ENCODE results near the gene MYMX.
A peak's percentile ranks its signal among the peaks of the same experiment; 100 is the strongest.

The MYMX gene

GRCh38 chr6:44237813-44238433, 21.2 kb downstream of the MYMX start:
- CTCF ChIA-PET: interaction anchor here (0.5 to 7.8 kb wide), 38 partner anchors 8 to 468 kb away, joined by 3 to 148 read pairs (median 4); partner anchors contain the start of genes AARS2, HSP90AB1, MYMX and SLC29A1
- POLR2A ChIA-PET: interaction anchor here (0.6 to 1.4 kb wide), 10 partner anchors 8 to 110 kb away, joined by 3 to 36 read pairs (median 4); partner anchors contain the start of genes HSP90AB1, MRPL14, SLC29A1 and TMEM63B
- peak overlapping the region; percentile 61 for H3K4me3 ChIP-seq (ENCODE audit: low read depth, low read length)
- H3K4me1 ChIP-seq (ENCODE audit: control insufficient read depth, insufficient read depth, low read length): peaks cover 4% of the 10 kb centered on the region; the same call in 1 of the 2 replicates
- no peaks in the 10 kb centered on the region for H3K9me3 ChIP-seq (ENCODE audit: control insufficient read depth, insufficient read depth, low read depth, low read length)
- peaks cover 5 to 28% of the 10 kb centered on the region in 2 experiments; a peak in 2 of 3 replicates for H3K36me3 ChIP-seq (ENCODE audit: control insufficient read depth in 2 of 2, insufficient read depth in 1 of 2, low read length in 2 of 2)
- H3K27ac ChIP-seq (ENCODE audit: extremely low read depth, low read depth, low read length): peak overlapping the region; percentile 59; the same call in 1 of the 2 replicates
- TF ChIP-seq, protein P1, sequence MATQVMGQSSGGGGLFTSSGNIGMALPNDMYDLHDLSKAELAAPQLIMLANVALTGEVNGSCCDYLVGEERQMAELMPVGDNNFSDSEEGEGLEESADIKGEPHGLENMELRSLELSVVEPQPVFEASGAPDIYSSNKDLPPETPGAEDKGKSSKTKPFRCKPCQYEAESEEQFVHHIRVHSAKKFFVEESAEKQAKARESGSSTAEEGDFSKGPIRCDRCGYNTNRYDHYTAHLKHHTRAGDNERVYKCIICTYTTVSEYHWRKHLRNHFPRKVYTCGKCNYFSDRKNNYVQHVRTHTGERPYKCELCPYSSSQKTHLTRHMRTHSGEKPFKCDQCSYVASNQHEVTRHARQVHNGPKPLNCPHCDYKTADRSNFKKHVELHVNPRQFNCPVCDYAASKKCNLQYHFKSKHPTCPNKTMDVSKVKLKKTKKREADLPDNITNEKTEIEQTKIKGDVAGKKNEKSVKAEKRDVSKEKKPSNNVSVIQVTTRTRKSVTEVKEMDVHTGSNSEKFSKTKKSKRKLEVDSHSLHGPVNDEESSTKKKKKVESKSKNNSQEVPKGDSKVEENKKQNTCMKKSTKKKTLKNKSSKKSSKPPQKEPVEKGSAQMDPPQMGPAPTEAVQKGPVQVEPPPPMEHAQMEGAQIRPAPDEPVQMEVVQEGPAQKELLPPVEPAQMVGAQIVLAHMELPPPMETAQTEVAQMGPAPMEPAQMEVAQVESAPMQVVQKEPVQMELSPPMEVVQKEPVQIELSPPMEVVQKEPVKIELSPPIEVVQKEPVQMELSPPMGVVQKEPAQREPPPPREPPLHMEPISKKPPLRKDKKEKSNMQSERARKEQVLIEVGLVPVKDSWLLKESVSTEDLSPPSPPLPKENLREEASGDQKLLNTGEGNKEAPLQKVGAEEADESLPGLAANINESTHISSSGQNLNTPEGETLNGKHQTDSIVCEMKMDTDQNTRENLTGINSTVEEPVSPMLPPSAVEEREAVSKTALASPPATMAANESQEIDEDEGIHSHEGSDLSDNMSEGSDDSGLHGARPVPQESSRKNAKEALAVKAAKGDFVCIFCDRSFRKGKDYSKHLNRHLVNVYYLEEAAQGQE (tag by site-specific recombination; IDR thresholded peaks at IDR 0.05): peak; percentile 38; the same call in 1 of the 2 replicates
- TF ChIP-seq ZNF626 (tag by site-specific recombination; IDR thresholded peaks at IDR 0.05) (no peak), KLF1 (tag by site-specific recombination; IDR thresholded peaks at IDR 0.05) (peak; percentile 67), ZNF660 (tag by site-specific recombination; IDR thresholded peaks at IDR 0.05) (peak; percentile 70), ZNF280D (tag by site-specific recombination; IDR thresholded peaks at IDR 0.05) (no peak), SP3 (tag by site-specific recombination; IDR thresholded peaks at IDR 0.05) (peak; percentile 49; the same call in 1 of the 2 replicates), ZNF585B (tag by site-specific recombination; IDR thresholded peaks at IDR 0.05) (no peak), ZNF221 (tag by site-specific recombination; IDR thresholded peaks at IDR 0.05; ENCODE audit: borderline replicate concordance) (no peak), ZNF391 (tag by site-specific recombination; IDR thresholded peaks at IDR 0.05; ENCODE audit: borderline replicate concordance, low read depth) (0 out of 2 replicates have a peak, but pooled peaks have one; percentile 41), ZFP41 (tag by site-specific recombination; IDR thresholded peaks at IDR 0.05; ENCODE audit: borderline replicate concordance) (no peak), ZNF513 (tag by site-specific recombination; IDR thresholded peaks at IDR 0.05) (no peak), SALL2 (tag by site-specific recombination; IDR thresholded peaks at IDR 0.05; ENCODE audit: borderline replicate concordance) (no peak), ZNF596 (tag by site-specific recombination; IDR thresholded peaks at IDR 0.05) (no peak), GLI2 (tag by site-specific recombination; IDR thresholded peaks at IDR 0.05; ENCODE audit: borderline replicate concordance, low read depth) (no peak), ZBTB20 (tag by site-specific recombination; IDR thresholded peaks at IDR 0.05) (no peak; the same call in none of the 2 replicates), ZNF37A (tag by site-specific recombination; IDR thresholded peaks at IDR 0.05) (no peak), MZF1 (tag by site-specific recombination; IDR thresholded peaks at IDR 0.05; ENCODE audit: borderline replicate concordance) (0 out of 2 replicates have a peak, but pooled peaks have one; percentile 51), ZNF571 (tag by site-specific recombination; IDR thresholded peaks at IDR 0.05) (no peak), ZNF639 (tag by site-specific recombination; IDR thresholded peaks at IDR 0.05) (peak; percentile 26; the same call in 1 of the 2 replicates), WT1 (tag by site-specific recombination; IDR thresholded peaks at IDR 0.05) (no peak; the same call in 1 of the 2 replicates), ZNF529 (tag by site-specific recombination; IDR thresholded peaks at IDR 0.05; ENCODE audit: insufficient replicate concordance) (no peak), ZNF560 (tag by site-specific recombination; IDR thresholded peaks at IDR 0.05; ENCODE audit: borderline replicate concordance) (no peak)
- TF ChIP-seq, protein P2, sequence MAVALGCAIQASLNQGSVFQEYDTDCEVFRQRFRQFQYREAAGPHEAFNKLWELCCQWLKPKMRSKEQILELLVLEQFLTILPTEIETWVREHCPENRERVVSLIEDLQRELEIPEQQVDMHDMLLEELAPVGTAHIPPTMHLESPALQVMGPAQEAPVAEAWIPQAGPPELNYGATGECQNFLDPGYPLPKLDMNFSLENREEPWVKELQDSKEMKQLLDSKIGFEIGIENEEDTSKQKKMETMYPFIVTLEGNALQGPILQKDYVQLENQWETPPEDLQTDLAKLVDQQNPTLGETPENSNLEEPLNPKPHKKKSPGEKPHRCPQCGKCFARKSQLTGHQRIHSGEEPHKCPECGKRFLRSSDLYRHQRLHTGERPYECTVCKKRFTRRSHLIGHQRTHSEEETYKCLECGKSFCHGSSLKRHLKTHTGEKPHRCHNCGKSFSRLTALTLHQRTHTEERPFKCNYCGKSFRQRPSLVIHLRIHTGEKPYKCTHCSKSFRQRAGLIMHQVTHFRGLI (tag by site-specific recombination; IDR thresholded peaks at IDR 0.05): no peak
- TF ChIP-seq, protein P3, sequence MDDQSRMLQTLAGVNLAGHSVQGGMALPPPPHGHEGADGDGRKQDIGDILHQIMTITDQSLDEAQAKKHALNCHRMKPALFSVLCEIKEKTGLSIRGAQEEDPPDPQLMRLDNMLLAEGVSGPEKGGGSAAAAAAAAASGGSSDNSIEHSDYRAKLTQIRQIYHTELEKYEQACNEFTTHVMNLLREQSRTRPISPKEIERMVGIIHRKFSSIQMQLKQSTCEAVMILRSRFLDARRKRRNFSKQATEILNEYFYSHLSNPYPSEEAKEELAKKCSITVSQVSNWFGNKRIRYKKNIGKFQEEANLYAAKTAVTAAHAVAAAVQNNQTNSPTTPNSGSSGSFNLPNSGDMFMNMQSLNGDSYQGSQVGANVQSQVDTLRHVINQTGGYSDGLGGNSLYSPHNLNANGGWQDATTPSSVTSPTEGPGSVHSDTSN (CRISPR knock-in tag; IDR thresholded peaks at IDR 0.05): peak; percentile 49; the same call in 1 of the 2 replicates

Data from HEK293 (cell line).